Measurements from ENCODE around the gene TAS1R1. TPM values are rescaled to one million over a fixed set of nuclear protein-coding genes. Genes with fewer than 3 reads are reported as not detected.
A peak's percentile ranks its signal among the peaks of the same experiment; 100 is the strongest.

The TAS1R1 gene
- total and polyA plus RNA-seq, 9 of the 15 experiments (the other 6 are each of a cell fraction or from before 2014, with no cell fraction given), result 0.06 TPM; not detected in 8

- TF ChIP-seq RNF219 (CRISPR knock-in tag; IDR thresholded peaks at IDR 0.05) (no peak), MNT (conservative IDR thresholded peaks at IDR 0.05) (peak in 1 of 2 experiments; percentile 30; a peak in 1 of 4 replicates), CBX8 (IDR thresholded peaks at IDR 0.05; ENCODE audit: borderline replicate concordance, extremely low read depth, low read depth, low read length, poor library complexity, severe bottlenecking) (no peak), ZNF431 (CRISPR knock-in tag; IDR thresholded peaks at IDR 0.05) (no peak), HDAC3 (IDR thresholded peaks at IDR 0.05; ENCODE audit: borderline replicate concordance, partially characterized antibody) (no peak), SNAPC5 (CRISPR knock-in tag; IDR thresholded peaks at IDR 0.05) (no peak), GTF2A2 (tag; IDR thresholded peaks at IDR 0.05) (no peak), XRCC5 (IDR thresholded peaks at IDR 0.05; ENCODE audit: low read depth, low read length) (no peak), FOSL1 (tag; conservative IDR thresholded peaks at IDR 0.05) (0 out of 2 replicates have a peak, but pooled peaks have one; percentile 29), ZNF79 (CRISPR knock-in tag; IDR thresholded peaks at IDR 0.05; ENCODE audit: low read depth) (no peak), EZH2 (IDR thresholded peaks at IDR 0.05; ENCODE audit: borderline replicate concordance, low read depth, low read length) (no peak), L3MBTL2 (IDR thresholded peaks at IDR 0.05) (peak; percentile 43), ZFPM2 (CRISPR knock-in tag; IDR thresholded peaks at IDR 0.05) (no peak), NCOR1 (IDR thresholded peaks at IDR 0.05) (peak; percentile 76), TFAM (CRISPR knock-in tag; conservative IDR thresholded peaks at IDR 0.05) (no peak), ZKSCAN1 (IDR thresholded peaks at IDR 0.05; ENCODE audit: low read depth, low read length) (no peak), PHF21A (IDR thresholded peaks at IDR 0.05; ENCODE audit: borderline replicate concordance, low read depth) (peak; percentile 61; the same call in 1 of the 2 replicates), ZHX1 (conservative IDR thresholded peaks at IDR 0.05; ENCODE audit: low read length) (no peak), ZNF280B (CRISPR knock-in tag; IDR thresholded peaks at IDR 0.05) (no peak), BCL6 (CRISPR knock-in tag; IDR thresholded peaks at IDR 0.05) (no peak), MAFK (IDR thresholded peaks at IDR 0.05; ENCODE audit: low read length) (no peak), ZEB2 (IDR thresholded peaks at IDR 0.05) (no peak)
These were observed 37.7 kb upstream of the TAS1R1 start (continued) for GRCh38 chr1:6517435-6517851.
